Measurements from ENCODE around the gene CYP4F2.

DNA sequence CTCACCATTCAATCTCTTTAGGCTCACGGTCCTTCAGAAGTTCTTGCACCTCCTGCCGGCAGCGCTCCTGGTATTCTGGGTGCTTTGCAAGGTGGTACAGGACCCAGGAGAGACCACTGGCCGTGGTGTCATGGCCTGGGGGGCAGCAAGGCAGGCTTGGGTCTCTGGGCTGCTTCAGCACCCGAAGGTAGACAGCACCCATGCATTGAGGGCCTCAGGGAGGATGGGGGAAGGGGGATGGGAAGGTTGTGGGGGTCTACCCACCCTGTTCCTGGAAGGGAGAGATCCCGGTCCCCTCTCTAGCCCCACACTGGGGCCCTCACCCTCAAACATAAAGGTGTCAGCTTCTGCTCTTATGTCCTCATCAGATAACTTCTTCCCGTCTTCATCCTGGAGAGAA lies 12.0 kb downstream of the CYP4F2 start:
- TF ChIP-seq CTCF (IDR thresholded peaks at IDR 0.05) (no peak), ZFX (IDR thresholded peaks at IDR 0.05; ENCODE audit: borderline replicate concordance) (no peak)
